CD4-positive, alpha-beta T cell treated with Interleukin-4 for 4 hours (primary cell): ENCODE results near the gene TRRAP.
A peak's percentile ranks its signal among the peaks of the same experiment; 100 is the strongest.
"Not testable (repeated sequence)": the region's sequence is repeated elsewhere in the genome, so short reads cannot be mapped to it uniquely, and the experiment has no call there.

Experiments used
- DNase-seq: peaks from one replicate; pipeline ENCODE4 v3.0.0-alpha.2; 2020

The TRRAP gene

DNA sequence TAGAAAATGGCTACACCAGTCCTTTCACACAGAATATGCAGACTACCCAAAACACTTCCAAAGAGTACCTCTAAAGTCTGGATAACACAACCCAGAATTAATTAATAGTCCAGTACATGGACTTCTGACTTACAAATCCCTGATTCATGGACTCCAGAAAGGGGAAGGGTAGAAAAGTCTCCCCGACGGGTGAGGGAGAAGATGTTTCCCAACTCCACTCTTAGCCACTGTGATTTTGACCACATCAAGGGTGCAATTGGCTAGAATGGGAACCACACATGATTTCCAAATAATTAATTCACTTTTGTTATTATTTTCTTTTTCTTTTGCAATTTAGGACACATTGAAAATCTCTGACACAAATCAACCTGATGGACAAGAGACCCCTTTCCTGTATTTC lies 9.9 kb upstream of the TRRAP start:
- no peak for DNase-seq

- DNase-seq, result no peak
These were observed 9.2 kb upstream of the TRRAP start for GRCh38 chr7:98869027-98869596.

- DNase-seq, result no peak
These were observed 8.7 kb upstream of the TRRAP start, which contains the start of gene TMEM130 for GRCh38 chr7:98869597-98870120. Gene TMEM130, minus strand, starts transcription at chr7:98870014. Its CDS starts 153 bp downstream, at chr7:98869861.

DNA sequence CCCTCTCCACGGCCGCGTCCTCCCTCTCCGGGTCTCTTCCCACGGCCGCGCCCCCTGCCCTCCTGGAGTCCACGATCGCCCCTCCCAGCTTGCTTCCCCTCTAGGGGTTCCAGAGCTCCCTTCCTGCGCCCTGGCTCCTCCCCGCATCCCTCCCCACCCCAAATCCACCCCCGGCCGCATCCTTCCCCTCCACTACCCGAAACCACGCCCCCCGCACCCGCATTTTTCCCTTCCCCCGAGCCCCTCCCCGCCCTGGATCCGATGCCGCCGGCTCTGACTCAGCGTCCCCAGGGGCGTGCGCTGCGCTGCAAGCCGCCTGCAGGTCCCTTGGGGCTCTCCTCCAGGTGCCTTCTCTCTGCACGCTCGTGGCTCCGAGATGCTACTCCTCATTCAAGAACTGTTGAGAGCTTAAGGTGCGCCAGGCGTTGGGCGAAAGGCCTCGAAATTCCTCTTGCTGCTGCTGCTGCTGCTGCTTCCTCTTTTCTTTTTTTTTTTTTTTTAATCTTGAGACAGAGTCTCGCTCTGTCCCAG lies 8.1 kb upstream of the TRRAP start:
- DNase-seq, result peak; percentile 44

GRCh38 chr7:98870807-98871491 lies 7.4 kb upstream of the TRRAP start:
- DNase-seq, result no peak

DNA sequence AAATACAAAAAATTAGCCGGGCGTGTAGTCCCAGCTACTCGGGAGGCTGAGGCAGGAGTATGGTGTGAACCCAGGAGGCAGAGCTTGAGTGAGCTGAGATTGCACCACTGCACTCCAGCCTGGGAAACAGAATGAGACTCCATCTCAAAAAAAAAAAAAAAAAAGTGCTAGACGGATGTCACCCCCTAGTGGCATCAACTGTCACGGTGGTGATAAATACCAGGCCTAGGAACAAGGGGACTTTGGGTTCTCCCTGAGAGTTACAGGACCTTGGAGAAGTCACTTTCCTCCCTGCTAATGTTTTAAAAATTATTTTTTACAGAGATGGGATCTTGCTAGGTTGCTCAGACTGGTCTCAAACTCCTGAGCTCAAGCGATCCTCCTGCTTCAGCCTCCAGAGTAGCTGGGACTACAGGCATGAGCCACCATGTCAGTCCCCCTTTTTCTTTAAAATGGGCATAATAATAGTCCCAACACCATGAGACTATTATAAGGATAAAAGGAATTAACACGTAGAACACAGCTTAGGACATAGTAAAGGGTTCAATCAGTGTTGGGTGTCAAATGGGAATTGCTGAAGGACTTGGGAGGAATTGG lies 5.9 kb upstream of the TRRAP start:
- peak; percentile 27 for DNase-seq

- not testable (repeated sequence) for DNase-seq
These were observed 4.7 kb upstream of the TRRAP start for GRCh38 chr7:98873610-98874009.

DNA sequence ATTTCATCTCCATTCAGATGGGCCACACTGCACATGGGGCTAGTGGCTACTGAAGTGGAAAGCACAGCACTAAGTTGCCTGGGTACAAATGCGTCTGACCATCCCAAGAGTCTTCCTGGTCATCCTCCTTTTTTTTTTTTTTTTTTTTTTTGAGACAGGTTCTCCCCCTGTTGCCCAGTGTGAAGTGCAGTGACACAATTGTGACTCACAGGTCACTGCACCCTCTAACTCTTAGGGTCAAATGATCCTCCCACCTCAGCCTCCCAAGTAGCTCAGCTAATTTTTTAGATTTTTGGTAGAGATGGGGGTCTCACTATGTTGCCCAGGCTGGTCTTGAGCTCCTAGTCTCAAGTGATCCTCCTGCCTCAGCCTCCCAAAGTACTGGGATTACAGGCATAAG lies 3.4 kb upstream of the TRRAP start:
- DNase-seq, result no peak

DNA sequence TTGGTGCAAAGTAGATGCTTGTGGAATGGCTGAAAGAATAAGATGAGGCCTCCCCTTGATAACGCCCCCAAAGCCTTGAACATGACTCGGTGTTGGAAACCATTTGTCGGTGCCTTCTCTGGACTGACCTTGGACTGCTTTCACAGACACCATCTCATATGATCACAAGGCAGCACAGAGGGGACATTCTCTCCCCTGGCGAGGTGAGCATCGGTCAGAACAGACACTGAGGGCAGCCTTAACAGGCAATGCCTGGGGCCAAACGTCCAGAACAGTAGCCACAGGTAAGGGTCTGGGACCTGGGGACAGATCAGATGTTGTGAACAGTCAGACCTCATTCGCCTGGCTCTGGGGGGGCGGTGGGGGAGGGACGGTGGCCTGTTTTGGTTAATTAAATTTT lies 2.8 kb upstream of the TRRAP start:
- DNase-seq, result no peak

DNA sequence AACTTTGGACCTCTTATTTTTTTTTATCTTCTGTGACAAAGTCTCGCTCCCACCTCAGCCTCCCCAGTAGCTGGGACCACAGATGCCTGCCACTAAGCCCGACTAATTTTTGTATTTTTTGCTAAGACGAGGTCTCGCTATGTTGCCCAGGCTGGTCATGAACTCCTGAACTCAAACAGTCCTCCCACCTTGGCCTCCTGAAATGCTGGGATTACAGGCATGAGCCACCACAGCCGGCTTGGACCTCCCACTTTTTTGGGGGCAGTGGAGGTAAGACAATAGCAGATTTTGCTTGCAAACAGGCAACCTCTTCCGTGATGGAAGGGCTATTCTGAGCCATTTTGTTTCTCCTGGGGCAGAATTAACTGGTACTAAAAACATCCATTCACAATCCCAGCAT lies 1.2 kb upstream of the TRRAP start:
- DNase-seq, result no peak

DNA sequence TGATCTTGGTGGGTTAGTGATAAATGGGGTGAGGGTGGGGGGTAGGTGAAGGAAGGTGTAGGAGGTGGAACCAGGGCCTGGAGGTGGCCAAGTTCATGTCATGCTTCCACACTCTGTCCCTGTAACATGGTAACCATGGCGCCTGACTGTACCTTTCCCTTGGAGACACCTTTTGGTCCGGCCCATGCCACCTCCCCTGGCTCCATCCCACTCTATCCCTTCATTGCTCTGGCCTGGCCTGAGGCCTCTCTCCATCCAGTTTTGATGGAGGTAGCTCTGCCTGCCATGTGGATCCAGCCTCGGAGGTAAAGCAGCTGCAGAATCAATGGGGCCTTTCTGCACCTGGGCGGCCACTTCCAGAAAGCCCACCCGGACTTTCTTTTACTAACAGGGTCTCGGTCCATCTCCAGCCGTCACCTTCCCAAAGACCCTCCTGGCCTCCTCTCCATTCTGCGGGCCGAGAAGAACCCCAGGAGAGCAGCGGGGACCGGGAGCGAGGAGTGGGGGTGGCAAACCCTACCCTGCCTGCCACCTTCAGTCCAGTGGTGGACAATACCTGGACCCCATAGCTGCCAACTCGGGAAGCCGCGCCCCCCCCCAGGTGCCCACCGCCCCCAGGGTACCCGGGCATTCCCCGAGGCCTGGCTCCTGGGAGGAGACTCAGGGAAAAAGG lies 504 bp upstream of the TRRAP start:
- no peak for DNase-seq

GRCh38 chr7:98879198-98879978 lies 1.1 kb downstream of the TRRAP start:
- DNase-seq, result peak; percentile 79

- DNase-seq, result no peak
These were observed 1.6 kb downstream of the TRRAP start for GRCh38 chr7:98879979-98880315.

GRCh38 chr7:98880485-98880884 lies 2.2 kb downstream of the TRRAP start:
- DNase-seq, result no peak

GRCh38 chr7:98881561-98882315 lies 3.4 kb downstream of the TRRAP start:
- peak; percentile 24 for DNase-seq

GRCh38 chr7:98884416-98884815 lies 6.1 kb downstream of the TRRAP start:
- DNase-seq, result no peak

DNA sequence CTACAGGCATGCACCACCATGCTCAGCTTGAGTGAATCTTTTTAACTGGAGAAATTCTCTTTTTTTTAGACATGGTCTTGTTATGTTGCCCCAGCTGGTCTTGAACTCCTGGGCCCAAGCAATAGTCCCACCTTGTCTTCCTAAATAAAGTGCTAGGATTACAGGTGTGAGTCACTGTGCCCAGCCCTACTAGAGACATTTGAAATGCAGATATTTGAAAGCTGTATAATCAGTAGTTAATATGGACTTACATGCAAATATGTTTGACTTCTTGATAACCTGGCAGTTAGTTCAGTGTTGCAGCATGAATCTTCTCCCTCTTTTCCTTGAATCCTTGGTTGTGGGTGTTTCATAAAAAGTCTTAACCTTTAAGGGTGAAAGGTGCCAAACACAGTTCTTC lies 8.7 kb downstream of the TRRAP start:
- DNase-seq, result no peak

DNA sequence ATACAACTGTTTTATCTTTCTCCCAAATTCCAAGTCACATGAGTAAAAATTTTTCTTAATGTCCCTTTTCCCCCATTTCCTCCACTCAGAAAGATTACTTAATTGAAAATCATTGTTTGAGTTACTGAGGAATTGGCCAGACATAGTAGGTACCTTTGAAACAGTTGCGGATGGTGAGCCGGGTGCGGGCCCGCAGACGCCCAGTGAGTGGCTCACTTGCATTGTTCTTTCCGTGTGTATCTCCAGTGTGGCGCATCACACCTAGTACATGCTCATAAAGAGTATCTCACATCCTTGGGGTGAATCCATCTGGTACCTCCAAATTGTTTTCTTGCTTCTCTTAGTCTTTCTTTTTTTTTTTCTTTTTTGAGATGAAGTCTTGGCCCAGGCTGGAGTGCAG lies 14.3 kb downstream of the TRRAP start:
- DNase-seq, result no peak

DNA sequence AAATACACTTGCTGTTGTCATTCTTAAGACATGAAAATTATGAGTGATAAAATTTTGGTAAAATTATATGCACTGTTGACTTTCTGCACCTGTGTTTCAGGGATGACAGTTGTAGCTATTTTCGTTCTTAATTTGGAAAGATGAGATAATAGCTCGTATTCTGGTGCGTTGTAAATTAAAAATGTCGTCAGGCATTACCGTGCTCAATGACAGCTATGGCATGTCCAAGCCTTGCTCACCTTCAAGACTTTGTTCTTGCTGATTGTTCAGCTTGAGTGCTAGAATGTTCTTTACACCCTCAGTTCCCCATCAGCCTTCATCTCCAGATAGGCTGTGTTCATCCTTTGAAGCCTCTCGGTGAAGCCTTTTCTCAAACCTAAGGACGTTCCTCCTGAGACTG lies 21.5 kb downstream of the TRRAP start:
- no peak for DNase-seq

GRCh38 chr7:98900815-98901214 lies 22.5 kb downstream of the TRRAP start:
- no peak for DNase-seq

- no peak for DNase-seq
These were observed 24.2 kb downstream of the TRRAP start for GRCh38 chr7:98902523-98902922.

- DNase-seq, result no peak
These were observed 24.9 kb downstream of the TRRAP start for GRCh38 chr7:98903246-98903645.
